ENCODE results near the gene HAPLN1.

HAPLN1 gene

GRCh38 chr5:83672646-83673045, 48.0 kb downstream of the HAPLN1 start:
- Histone ChIP-seq H3K9me2 (replicated peaks; ENCODE audit: low read depth, low read length) (no peaks in the 10 kb centered on the region), H3K79me2 (ENCODE audit: insufficient read depth, low read length) (no peaks in the 10 kb centered on the region), H3F3A (ENCODE audit: low read depth) (no peaks in the 10 kb centered on the region), H3K4me3 (ENCODE audit: low read length, poor library complexity, severe bottlenecking) (no peak overlapping the region), H4K20me1 (ENCODE audit: insufficient read depth, low read length, poor library complexity, severe bottlenecking) (no peaks in the 10 kb centered on the region), H3K27me3 (ENCODE audit: insufficient read depth, low read length, poor library complexity, severe bottlenecking) (peaks cover 13% of the 10 kb centered on the region), H3K4me1 (ENCODE audit: insufficient read depth, low read length, poor library complexity, severe bottlenecking) (no peaks in the 10 kb centered on the region), H3K9me3 (ENCODE audit: insufficient read depth, low read depth, low read length) (no peaks in the 10 kb centered on the region), H3K36me3 (ENCODE audit: insufficient read depth, low read length) (no peaks in the 10 kb centered on the region), H3K4me2 (ENCODE audit: low read depth, low read length, poor library complexity, severe bottlenecking) (no peak overlapping the region), H2AFZ (ENCODE audit: low read length) (no peak overlapping the region), H3K9ac (ENCODE audit: low read depth, low read length, poor library complexity, severe bottlenecking) (no peak overlapping the region)
- TF ChIP-seq, protein P1, sequence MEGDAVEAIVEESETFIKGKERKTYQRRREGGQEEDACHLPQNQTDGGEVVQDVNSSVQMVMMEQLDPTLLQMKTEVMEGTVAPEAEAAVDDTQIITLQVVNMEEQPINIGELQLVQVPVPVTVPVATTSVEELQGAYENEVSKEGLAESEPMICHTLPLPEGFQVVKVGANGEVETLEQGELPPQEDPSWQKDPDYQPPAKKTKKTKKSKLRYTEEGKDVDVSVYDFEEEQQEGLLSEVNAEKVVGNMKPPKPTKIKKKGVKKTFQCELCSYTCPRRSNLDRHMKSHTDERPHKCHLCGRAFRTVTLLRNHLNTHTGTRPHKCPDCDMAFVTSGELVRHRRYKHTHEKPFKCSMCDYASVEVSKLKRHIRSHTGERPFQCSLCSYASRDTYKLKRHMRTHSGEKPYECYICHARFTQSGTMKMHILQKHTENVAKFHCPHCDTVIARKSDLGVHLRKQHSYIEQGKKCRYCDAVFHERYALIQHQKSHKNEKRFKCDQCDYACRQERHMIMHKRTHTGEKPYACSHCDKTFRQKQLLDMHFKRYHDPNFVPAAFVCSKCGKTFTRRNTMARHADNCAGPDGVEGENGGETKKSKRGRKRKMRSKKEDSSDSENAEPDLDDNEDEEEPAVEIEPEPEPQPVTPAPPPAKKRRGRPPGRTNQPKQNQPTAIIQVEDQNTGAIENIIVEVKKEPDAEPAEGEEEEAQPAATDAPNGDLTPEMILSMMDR (conservative IDR thresholded peaks at IDR 0.05; ENCODE audit: low read length): no peak
- TF ChIP-seq EZH2phosphoT487 (IDR thresholded peaks at IDR 0.05; ENCODE audit: borderline replicate concordance): no peak

DNA sequence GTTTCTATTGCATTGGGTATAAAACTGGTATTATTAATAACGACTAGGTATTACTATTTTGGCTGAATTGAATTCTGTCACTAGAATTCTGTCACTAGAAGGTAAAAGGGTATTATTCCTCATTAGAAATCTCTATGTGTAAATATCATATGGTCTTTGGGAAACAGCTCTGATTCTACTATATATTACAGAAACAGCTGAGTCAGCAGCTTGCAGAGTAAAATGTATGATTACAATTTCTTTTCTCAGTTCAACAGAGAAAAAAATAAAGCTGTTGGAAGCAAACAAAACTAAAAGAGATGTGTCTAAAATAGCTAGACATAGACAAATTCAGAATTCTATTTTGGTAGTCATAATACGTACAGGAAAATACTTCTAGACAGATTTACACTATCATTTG, 48.5 kb downstream of the HAPLN1 start:
- Histone ChIP-seq H3K36me3 (ENCODE audit: insufficient read depth, low read length) (no peaks in the 10 kb centered on the region), H3K79me2 (ENCODE audit: insufficient read depth, low read length) (no peaks in the 10 kb centered on the region), H3K4me1 (ENCODE audit: insufficient read depth, low read length, poor library complexity, severe bottlenecking) (no peaks in the 10 kb centered on the region), H3F3A (ENCODE audit: low read depth) (no peaks in the 10 kb centered on the region), H2AFZ (ENCODE audit: low read length) (no peak overlapping the region), H3K27me3 (ENCODE audit: insufficient read depth, low read length, poor library complexity, severe bottlenecking) (peaks cover 15% of the 10 kb centered on the region), H3K9me3 (ENCODE audit: insufficient read depth, low read depth, low read length) (no peaks in the 10 kb centered on the region), H3K4me2 (ENCODE audit: low read depth, low read length, poor library complexity, severe bottlenecking) (no peak overlapping the region), H3K4me3 (ENCODE audit: low read length, poor library complexity, severe bottlenecking) (no peak overlapping the region), H4K20me1 (ENCODE audit: insufficient read depth, low read length, poor library complexity, severe bottlenecking) (no peaks in the 10 kb centered on the region), H3K9ac (ENCODE audit: low read depth, low read length, poor library complexity, severe bottlenecking) (no peak overlapping the region), H3K9me2 (replicated peaks; ENCODE audit: low read depth, low read length) (no peaks in the 10 kb centered on the region)
- no peak for TF ChIP-seq EZH2phosphoT487 (IDR thresholded peaks at IDR 0.05; ENCODE audit: borderline replicate concordance)
- TF ChIP-seq, protein P1 (conservative IDR thresholded peaks at IDR 0.05; ENCODE audit: low read length): no peak

DNA sequence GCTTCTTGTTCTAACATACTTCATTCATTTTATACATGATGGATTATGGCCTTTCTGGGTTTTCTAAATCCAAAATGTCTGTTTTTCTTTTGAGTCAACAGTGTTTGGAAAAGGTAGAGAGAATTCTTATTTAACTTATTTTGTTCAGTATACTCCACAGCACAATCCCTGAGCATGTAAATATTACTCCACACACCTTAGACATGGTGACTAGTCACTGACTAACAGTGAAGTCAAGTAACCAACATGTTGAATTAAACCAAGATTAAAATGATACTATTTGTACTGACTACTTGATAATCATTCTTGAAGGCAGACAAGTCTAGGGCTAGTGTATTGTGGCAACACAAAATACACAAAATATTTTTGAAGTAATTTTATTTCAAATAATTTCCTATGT, 55.0 kb downstream of the HAPLN1 start:
- H3K27me3 ChIP-seq (ENCODE audit: insufficient read depth, low read length, poor library complexity, severe bottlenecking): peaks cover 55% of the 10 kb centered on the region

More for the DNA sequence above, 55.0 kb downstream of the HAPLN1 start:
- Histone ChIP-seq H3K36me3 (ENCODE audit: insufficient read depth, low read length) (no peaks in the 10 kb centered on the region), H3K4me1 (ENCODE audit: insufficient read depth, low read length, poor library complexity, severe bottlenecking) (no peaks in the 10 kb centered on the region), H3K4me3 (ENCODE audit: low read length, poor library complexity, severe bottlenecking) (no peak overlapping the region), H3F3A (ENCODE audit: low read depth) (no peaks in the 10 kb centered on the region), H2AFZ (ENCODE audit: low read length) (no peak overlapping the region), H4K20me1 (ENCODE audit: insufficient read depth, low read length, poor library complexity, severe bottlenecking) (no peaks in the 10 kb centered on the region), H3K4me2 (ENCODE audit: low read depth, low read length, poor library complexity, severe bottlenecking) (no peak overlapping the region), H3K79me2 (ENCODE audit: insufficient read depth, low read length) (no peaks in the 10 kb centered on the region), H3K9me3 (ENCODE audit: insufficient read depth, low read depth, low read length) (no peaks in the 10 kb centered on the region), H3K9me2 (replicated peaks; ENCODE audit: low read depth, low read length) (no peaks in the 10 kb centered on the region), H3K9ac (ENCODE audit: low read depth, low read length, poor library complexity, severe bottlenecking) (no peak overlapping the region)
- no peak for TF ChIP-seq EZH2phosphoT487 (IDR thresholded peaks at IDR 0.05; ENCODE audit: borderline replicate concordance)
- TF ChIP-seq, protein P1 (conservative IDR thresholded peaks at IDR 0.05; ENCODE audit: low read length): no peak

Data from Loucy (cell line).